Astrocyte of the spinal cord (primary cell): Measurements from ENCODE around the gene A2ML1.

Source experiments
- DNase-seq: peaks from one replicate; pipeline ENCODE4 v3.0.0; 2011; ENCODE audit warnings: low read depth, low spot score
- H3K4me3 ChIP-seq: 2 replicates; pipeline ENCODE4 v1.5.1; 2011; ENCODE audit warnings: low read depth, mild to moderate bottlenecking, low read length, moderate library complexity
- in situ Hi-C: cut with HindIII; loops from 2 replicates; pipeline ENCODE4 v1.10.0; 2017; ENCODE audit warnings: low sequenced_read_pairs
- TF ChIP-seq, protein P1 (sequence below): IDR thresholded peaks from 2 replicates; pipeline ENCODE4 v1.5.1; 2012; ENCODE audit warnings: low read depth, mild to moderate bottlenecking, low read length, inconsistent platforms

A2ML1 gene

GRCh38 chr12:8860165-8860961 lies 37.9 kb downstream of the A2ML1 start:
- TF ChIP-seq, protein P1, sequence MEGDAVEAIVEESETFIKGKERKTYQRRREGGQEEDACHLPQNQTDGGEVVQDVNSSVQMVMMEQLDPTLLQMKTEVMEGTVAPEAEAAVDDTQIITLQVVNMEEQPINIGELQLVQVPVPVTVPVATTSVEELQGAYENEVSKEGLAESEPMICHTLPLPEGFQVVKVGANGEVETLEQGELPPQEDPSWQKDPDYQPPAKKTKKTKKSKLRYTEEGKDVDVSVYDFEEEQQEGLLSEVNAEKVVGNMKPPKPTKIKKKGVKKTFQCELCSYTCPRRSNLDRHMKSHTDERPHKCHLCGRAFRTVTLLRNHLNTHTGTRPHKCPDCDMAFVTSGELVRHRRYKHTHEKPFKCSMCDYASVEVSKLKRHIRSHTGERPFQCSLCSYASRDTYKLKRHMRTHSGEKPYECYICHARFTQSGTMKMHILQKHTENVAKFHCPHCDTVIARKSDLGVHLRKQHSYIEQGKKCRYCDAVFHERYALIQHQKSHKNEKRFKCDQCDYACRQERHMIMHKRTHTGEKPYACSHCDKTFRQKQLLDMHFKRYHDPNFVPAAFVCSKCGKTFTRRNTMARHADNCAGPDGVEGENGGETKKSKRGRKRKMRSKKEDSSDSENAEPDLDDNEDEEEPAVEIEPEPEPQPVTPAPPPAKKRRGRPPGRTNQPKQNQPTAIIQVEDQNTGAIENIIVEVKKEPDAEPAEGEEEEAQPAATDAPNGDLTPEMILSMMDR, result peak; percentile 71
- no peak overlapping the region for H3K4me3 ChIP-seq
- in situ Hi-C loops, result no loop called here
- peak; percentile 42 for DNase-seq

GRCh38 chr12:8866429-8866828 lies 44.0 kb downstream of the A2ML1 start:
- TF ChIP-seq, protein P1, result no peak
- in situ Hi-C loops, result no loop called here
- no peak overlapping the region for H3K4me3 ChIP-seq
- DNase-seq, result no peak

DNA sequence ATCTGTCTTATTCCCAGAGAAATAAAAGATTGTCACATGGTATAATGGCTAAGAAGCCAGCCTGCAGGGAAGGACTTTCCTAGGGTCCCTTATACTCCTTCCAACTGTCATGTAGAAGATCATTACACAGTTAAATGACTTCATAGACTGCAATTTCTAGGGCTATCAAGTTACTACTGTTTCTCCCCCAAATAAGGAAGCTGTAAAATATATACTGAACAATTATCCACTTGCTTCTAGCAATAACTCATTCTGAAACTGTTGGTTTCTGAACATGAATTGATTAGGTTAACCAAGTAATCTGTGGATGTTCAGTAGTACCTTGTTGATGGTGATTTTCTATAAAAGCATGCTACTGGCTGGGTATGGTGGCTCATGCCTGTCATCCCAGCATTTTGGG lies 44.6 kb downstream of the A2ML1 start:
- in situ Hi-C loops, result no loop called here
- no peak overlapping the region for H3K4me3 ChIP-seq
- DNase-seq, result no peak
- TF ChIP-seq, protein P1, result no peak

DNA sequence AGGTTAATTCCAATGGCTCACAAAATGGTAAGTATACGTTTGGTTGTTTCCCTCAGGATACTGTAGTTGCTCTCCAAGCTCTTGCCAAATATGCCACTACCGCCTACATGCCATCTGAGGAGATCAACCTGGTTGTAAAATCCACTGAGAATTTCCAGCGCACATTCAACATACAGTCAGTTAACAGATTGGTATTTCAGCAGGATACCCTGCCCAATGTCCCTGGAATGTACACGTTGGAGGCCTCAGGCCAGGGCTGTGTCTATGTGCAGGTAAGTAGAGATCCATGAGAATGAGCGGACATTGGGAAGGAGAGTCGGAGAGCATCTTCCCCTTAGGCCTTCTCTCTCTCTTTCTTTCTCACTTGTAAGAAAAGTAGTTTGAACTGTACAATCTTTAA lies 45.4 kb downstream of the A2ML1 start:
- no peak overlapping the region for H3K4me3 ChIP-seq
- in situ Hi-C loops, result no loop called here
- TF ChIP-seq, protein P1, result no peak
- no peak for DNase-seq

DNA sequence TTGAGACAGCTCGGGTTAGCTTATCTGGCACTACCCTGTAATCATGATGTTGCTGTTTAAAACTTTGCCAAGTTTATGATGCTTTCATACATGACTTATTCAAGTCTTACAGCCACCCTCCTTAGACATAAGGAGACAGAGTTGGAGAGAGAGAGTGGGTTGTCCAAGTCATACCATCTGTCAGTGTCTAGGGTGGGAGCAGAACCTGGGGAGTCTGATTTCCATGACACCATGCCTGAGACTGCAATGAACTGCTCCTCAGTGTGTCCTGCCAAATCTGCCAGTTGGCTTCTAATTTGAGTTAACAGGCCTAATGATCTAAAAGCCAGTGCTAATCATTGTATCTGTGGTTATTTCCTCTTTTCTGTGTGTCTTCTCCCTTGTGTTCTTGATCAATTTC lies 48.2 kb downstream of the A2ML1 start:
- no peak overlapping the region for H3K4me3 ChIP-seq
- TF ChIP-seq, protein P1, result no peak
- in situ Hi-C loops, result no loop called here
- DNase-seq, result no peak

GRCh38 chr12:8871068-8871467 lies 48.6 kb downstream of the A2ML1 start:
- TF ChIP-seq, protein P1, result no peak
- H3K4me3 ChIP-seq, result no peak overlapping the region
- in situ Hi-C loops, result no loop called here
- DNase-seq, result no peak
